Measurements from ENCODE around the gene MUSK.

DNA sequence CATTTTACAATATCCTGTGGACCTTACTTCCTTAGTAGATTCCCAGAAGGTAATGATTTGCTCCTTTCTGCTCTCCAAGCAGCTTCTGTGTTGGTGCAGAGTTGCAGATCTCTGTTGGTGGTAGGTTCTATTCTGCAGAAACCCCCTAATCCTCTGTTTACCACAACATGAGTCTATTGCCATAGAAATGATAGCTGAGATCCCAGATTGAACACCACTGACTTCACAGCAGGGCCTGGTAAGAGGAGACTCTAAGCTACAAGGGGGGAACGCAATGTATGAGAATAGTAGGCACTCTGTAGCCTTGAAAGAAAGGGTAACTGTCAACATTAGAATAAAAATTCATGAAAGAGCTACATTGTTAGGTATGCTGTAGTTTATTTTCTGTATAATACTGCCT is 59.5 kb downstream of the MUSK start:
- TF ChIP-seq POLR2AphosphoS5 (IDR thresholded peaks at IDR 0.05; ENCODE audit: insufficient read depth in 1 of 2, low read depth in 1 of 2) = no peak
- TF ChIP-seq, protein P1, sequence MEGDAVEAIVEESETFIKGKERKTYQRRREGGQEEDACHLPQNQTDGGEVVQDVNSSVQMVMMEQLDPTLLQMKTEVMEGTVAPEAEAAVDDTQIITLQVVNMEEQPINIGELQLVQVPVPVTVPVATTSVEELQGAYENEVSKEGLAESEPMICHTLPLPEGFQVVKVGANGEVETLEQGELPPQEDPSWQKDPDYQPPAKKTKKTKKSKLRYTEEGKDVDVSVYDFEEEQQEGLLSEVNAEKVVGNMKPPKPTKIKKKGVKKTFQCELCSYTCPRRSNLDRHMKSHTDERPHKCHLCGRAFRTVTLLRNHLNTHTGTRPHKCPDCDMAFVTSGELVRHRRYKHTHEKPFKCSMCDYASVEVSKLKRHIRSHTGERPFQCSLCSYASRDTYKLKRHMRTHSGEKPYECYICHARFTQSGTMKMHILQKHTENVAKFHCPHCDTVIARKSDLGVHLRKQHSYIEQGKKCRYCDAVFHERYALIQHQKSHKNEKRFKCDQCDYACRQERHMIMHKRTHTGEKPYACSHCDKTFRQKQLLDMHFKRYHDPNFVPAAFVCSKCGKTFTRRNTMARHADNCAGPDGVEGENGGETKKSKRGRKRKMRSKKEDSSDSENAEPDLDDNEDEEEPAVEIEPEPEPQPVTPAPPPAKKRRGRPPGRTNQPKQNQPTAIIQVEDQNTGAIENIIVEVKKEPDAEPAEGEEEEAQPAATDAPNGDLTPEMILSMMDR (IDR thresholded peaks at IDR 0.05) = no peak
